Coronary artery (tissue), 2 donors: ENCODE data around the gene PTPRR.

Experiments
- DNase-seq: peaks from one replicate; pipeline ENCODE4 v3.0.0-alpha.2; 2017; ENCODE audit warnings: low spot score
- H3K27ac ChIP-seq, 2 donors: fragments of 200-600 bp; sonication (generic); one replicate each; pipeline ENCODE4 v1.5.1; 2016 to 2019
- H3K4me3 ChIP-seq: fragments of 200-600 bp; sonication (generic); 2 replicates; pipeline ENCODE4 v1.5.1; 2016; ENCODE audit warnings: mild to moderate bottlenecking, moderate library complexity
- CTCF ChIP-seq: fragments of 200-600 bp; sonication (generic); IDR thresholded peaks from one replicate; pipeline ENCODE4 v1.5.1; 2019; ENCODE audit warnings: antibody characterized with exemption

The PTPRR gene

GRCh38 chr12:70590549-70591226, 329.9 kb downstream of the PTPRR start:
- Histone ChIP-seq H3K27ac (no peak overlapping the region), H3K4me3 (no peak overlapping the region)
- no peak for DNase-seq
- TF ChIP-seq CTCF = no peak

GRCh38 chr12:70590051-70590450, 330.5 kb downstream of the PTPRR start:
- DNase-seq = no peak
- TF ChIP-seq CTCF = peak; percentile 59
- Histone ChIP-seq H3K27ac (no peak overlapping the region), H3K4me3 (no peak overlapping the region)
